ENCODE measurements around the gene SULT2A1.

The SULT2A1 gene

GRCh38 chr19:47836038-47836437 is 50.1 kb downstream of the SULT2A1 start:
- Histone ChIP-seq H3K36me3 (ENCODE audit: insufficient read depth, low read length) (no peaks in the 10 kb centered on the region), H3K4me1 (ENCODE audit: insufficient read depth, low read length) (0 out of 2 replicates have a peak, but pooled peaks cover 3% of the 10 kb centered on the region), H3K27me3 (ENCODE audit: insufficient read depth, low read length) (no peaks in the 10 kb centered on the region), H3K9ac (ENCODE audit: low read depth, low read length) (no peak overlapping the region), H3K4me3 (ENCODE audit: low read length) (no peak overlapping the region), H3K9me3 (ENCODE audit: insufficient read depth, low read depth, low read length) (no peaks in the 10 kb centered on the region), H3K27ac (ENCODE audit: low read depth, low read length) (no peak overlapping the region)
- WGBS = 89% methylated on average over 8 of the region's 8 CpGs

GRCh38 chr19:47832723-47833122 is 53.4 kb downstream of the SULT2A1 start:
- Histone ChIP-seq H3K4me1 (ENCODE audit: insufficient read depth, low read length) (peaks cover 9% of the 10 kb centered on the region; the same call in 1 of the 2 replicates), H3K9me3 (ENCODE audit: insufficient read depth, low read depth, low read length) (no peaks in the 10 kb centered on the region), H3K27me3 (ENCODE audit: insufficient read depth, low read length) (no peaks in the 10 kb centered on the region), H3K27ac (ENCODE audit: low read depth, low read length) (no peak overlapping the region), H3K4me3 (ENCODE audit: low read length) (no peak overlapping the region), H3K36me3 (ENCODE audit: insufficient read depth, low read length) (no peaks in the 10 kb centered on the region), H3K9ac (ENCODE audit: low read depth, low read length) (no peak overlapping the region)
- 97% methylated on average over 2 of the region's 4 CpGs for WGBS

GRCh38 chr19:47826800-47827199 is 59.3 kb downstream of the SULT2A1 start:
- no peak overlapping the region for H3K4me3 ChIP-seq (ENCODE audit: low read length)
- no peak overlapping the region for H3K27ac ChIP-seq (ENCODE audit: low read depth, low read length)
- H3K9me3 ChIP-seq (ENCODE audit: insufficient read depth, low read depth, low read length) = no peaks in the 10 kb centered on the region
- no peak overlapping the region for H3K9ac ChIP-seq (ENCODE audit: low read depth, low read length)
- H3K36me3 ChIP-seq (ENCODE audit: insufficient read depth, low read length) = no peaks in the 10 kb centered on the region
- H3K4me1 ChIP-seq (ENCODE audit: insufficient read depth, low read length) = peaks cover 15% of the 10 kb centered on the region; the same call in 1 of the 2 replicates
- WGBS = 92% methylated on average over 6 of the region's 6 CpGs
- H3K27me3 ChIP-seq (ENCODE audit: insufficient read depth, low read length) = no peaks in the 10 kb centered on the region

GRCh38 chr19:47824396-47824795 is 61.7 kb downstream of the SULT2A1 start:
- no peak overlapping the region for H3K4me3 ChIP-seq (ENCODE audit: low read length)

GRCh38 chr19:47821460-47822020 is 64.6 kb downstream of the SULT2A1 start, which contains the start of gene CRX:
CRX (plus strand) TSS chr19:47821937; CDS start chr19:47834444, 12,507 bp downstream.
- 55% methylated on average over 14 of the region's 15 CpGs for WGBS
- Histone ChIP-seq H3K9ac (ENCODE audit: low read depth, low read length) (no peak within 1 kb of the TSS), H3K27me3 (ENCODE audit: insufficient read depth, low read length) (no peaks in the 10 kb centered on the region), H3K4me3 (ENCODE audit: low read length) (no peak within 1 kb of the TSS), H3K4me1 (ENCODE audit: insufficient read depth, low read length) (peaks cover 27% of the 10 kb centered on the region), H3K27ac (ENCODE audit: low read depth, low read length) (no peak within 1 kb of the TSS), H3K9me3 (ENCODE audit: insufficient read depth, low read depth, low read length) (no peaks in the 10 kb centered on the region), H3K36me3 (ENCODE audit: insufficient read depth, low read length) (no peaks in the 10 kb centered on the region)

More at GRCh38 chr19:47824396-47824795, 61.7 kb downstream of the SULT2A1 start:
- H3K4me1 ChIP-seq (ENCODE audit: insufficient read depth, low read length) = peaks cover 33% of the 10 kb centered on the region
- no peak overlapping the region for H3K9ac ChIP-seq (ENCODE audit: low read depth, low read length)
- WGBS = 78% methylated on average over 6 of the region's 6 CpGs
- no peaks in the 10 kb centered on the region for H3K9me3 ChIP-seq (ENCODE audit: insufficient read depth, low read depth, low read length)
- H3K27me3 ChIP-seq (ENCODE audit: insufficient read depth, low read length) = no peaks in the 10 kb centered on the region
- H3K36me3 ChIP-seq (ENCODE audit: insufficient read depth, low read length) = no peaks in the 10 kb centered on the region
- H3K27ac ChIP-seq (ENCODE audit: low read depth, low read length) = no peak overlapping the region
